Tibial nerve (tissue), 4 donors: Measurements from ENCODE around the gene FOXK1.

Experiments used
- EP300 ChIP-seq, 2 donors: sonication (generic); formaldehyde crosslinking; IDR thresholded peaks; one replicate each; pipeline ENCODE4 v1.6.1; 2017; ENCODE audit warnings: antibody characterized with exemption in 2 of 2, mild to moderate bottlenecking in 1 of 2
- POLR2A ChIP-seq, 2 donors: fragments of 450-650 bp; IDR thresholded peaks; one replicate each; pipeline ENCODE4 v1.6.1; 2017; ENCODE audit warnings: antibody characterized with exemption in 2 of 2, mild to moderate bottlenecking in 2 of 2, moderate library complexity in 2 of 2
- TF ChIP-seq, protein P1 (sequence below), 5 experiments: fragments of 200-600 bp in 3 of 5; fragments of 450-650 bp in 2 of 5; sonication (generic) in 3 of 5; IDR thresholded peaks; one replicate each; pipeline ENCODE4 v1.5.1; 2016 to 2019; ENCODE audit warnings: antibody characterized with exemption in 5 of 5, mild to moderate bottlenecking in 3 of 5, moderate library complexity in 2 of 5

DNA sequence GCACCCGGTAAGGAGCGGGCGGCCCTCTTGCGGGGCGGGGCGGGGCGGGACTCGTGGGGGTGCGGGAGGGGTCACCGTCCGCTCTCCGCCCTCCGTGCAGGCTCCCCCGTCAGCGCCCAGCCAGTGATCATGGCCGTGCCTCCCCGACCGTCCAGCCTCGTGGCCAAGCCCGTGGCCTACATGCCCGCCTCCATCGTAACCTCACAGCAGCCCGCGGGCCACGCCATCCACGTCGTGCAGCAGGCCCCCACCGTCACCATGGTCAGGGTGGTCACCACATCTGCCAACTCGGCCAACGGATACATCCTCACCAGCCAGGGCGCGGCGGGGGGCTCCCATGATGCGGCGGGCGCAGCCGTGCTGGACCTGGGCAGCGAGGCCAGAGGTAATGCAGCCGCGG is 77.1 kb downstream of the FOXK1 start:
- TF ChIP-seq POLR2A (IDR thresholded peaks at IDR 0.05) (no peak), EP300 (IDR thresholded peaks at IDR 0.05) (no peak)
- TF ChIP-seq, protein P1, sequence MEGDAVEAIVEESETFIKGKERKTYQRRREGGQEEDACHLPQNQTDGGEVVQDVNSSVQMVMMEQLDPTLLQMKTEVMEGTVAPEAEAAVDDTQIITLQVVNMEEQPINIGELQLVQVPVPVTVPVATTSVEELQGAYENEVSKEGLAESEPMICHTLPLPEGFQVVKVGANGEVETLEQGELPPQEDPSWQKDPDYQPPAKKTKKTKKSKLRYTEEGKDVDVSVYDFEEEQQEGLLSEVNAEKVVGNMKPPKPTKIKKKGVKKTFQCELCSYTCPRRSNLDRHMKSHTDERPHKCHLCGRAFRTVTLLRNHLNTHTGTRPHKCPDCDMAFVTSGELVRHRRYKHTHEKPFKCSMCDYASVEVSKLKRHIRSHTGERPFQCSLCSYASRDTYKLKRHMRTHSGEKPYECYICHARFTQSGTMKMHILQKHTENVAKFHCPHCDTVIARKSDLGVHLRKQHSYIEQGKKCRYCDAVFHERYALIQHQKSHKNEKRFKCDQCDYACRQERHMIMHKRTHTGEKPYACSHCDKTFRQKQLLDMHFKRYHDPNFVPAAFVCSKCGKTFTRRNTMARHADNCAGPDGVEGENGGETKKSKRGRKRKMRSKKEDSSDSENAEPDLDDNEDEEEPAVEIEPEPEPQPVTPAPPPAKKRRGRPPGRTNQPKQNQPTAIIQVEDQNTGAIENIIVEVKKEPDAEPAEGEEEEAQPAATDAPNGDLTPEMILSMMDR (IDR thresholded peaks at IDR 0.05): no peak
